Activated gamma-delta T cell (primary cell): ENCODE results near the gene LURAP1L.

ENCODE experiments used
- DNase-seq: peaks from one replicate; lab custom pipeline; 2025; lab: John Stamatoyannopoulos, UW

LURAP1L gene

GRCh38 chr9:12776513-12777055, 1.8 kb downstream of the LURAP1L start:
- DNase-seq = no peak

- DNase-seq = no peak
Observed at GRCh38 chr9:12777121-12778022, 2.6 kb downstream of the LURAP1L start.

- DNase-seq = no peak
Observed at GRCh38 chr9:12778389-12778788, 3.6 kb downstream of the LURAP1L start.

DNA sequence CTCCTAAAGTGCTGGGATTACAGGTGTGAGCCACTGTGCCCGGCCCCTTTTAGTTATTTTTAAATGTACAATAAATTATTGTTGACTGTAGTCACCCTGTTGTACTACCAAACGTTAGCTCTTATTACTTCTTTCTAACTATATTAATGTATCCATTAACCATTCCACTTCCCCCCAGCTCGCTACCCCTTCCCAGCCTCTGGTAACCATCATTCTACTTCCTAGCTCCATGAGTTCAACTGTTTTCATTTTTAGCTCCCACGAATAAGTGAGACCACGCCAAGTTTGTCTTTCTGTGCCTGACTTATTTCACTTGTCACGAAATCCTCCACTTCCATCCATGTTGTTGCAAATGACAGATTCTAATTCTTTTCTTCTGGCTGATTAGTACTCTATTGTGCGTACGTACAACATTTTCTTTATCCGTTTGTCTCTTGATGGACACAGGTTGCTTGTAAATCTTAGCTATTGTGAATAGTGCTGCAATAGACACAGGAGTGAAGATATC, 6.5 kb downstream of the LURAP1L start:
- no peak for DNase-seq

DNA sequence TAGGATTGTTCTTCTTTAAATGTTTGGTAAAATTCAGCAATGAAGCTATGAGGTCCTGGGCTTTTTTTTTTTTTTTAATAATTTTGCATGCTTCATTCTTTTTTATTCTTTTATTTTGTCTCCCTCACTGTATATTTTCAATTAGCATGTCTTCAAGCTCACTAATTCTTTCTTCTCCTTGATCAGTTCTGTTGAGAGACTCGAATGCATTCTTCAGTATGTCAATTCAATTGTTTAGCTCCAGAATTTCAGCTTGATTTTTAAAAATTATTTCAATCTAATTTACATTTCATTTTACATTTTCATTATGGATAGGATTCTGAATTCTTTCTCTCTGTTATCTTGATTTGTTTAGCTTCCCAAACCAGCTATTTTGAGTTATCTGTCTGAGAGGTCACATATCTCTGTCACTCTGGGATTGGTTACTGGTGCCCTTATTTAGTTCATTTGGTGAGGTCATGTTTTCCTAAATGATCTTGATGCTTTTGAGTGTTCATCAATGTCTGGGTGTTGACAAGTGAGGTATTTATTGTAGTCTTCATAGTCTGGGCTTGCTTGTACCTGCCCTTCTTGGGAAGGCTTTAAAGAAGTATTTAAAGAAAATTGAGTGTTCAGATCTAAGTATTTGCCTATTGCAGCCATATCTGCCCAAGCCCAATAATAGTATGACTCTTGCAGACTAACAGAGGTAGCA, 9.1 kb downstream of the LURAP1L start:
- DNase-seq = no peak

GRCh38 chr9:12784461-12785259, 9.8 kb downstream of the LURAP1L start:
- DNase-seq = no peak

- no peak for DNase-seq
Observed at GRCh38 chr9:12785260-12785770, 10.5 kb downstream of the LURAP1L start.

GRCh38 chr9:12785941-12786340, 11.1 kb downstream of the LURAP1L start:
- no peak for DNase-seq

GRCh38 chr9:12790001-12790400, 15.2 kb downstream of the LURAP1L start:
- no peak for DNase-seq

DNA sequence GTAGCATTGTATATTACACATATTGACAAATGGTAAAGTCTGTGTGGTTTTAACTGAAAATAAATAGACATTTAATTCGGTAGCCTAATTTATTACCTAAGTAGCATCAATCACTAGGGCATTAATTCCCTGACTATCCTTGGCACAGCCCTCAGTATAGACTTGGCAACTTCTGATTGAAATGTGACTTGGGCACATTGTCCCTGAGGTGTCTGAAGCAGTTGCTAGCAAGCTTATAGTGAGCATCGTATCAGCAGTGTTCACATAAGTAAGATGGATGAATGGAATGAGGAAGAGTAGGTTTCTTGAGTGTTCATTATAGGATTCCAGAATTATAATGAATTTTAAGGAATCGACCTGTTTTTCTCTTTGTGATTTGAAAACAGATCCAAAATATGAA, 16.1 kb downstream of the LURAP1L start:
- DNase-seq = no peak

DNA sequence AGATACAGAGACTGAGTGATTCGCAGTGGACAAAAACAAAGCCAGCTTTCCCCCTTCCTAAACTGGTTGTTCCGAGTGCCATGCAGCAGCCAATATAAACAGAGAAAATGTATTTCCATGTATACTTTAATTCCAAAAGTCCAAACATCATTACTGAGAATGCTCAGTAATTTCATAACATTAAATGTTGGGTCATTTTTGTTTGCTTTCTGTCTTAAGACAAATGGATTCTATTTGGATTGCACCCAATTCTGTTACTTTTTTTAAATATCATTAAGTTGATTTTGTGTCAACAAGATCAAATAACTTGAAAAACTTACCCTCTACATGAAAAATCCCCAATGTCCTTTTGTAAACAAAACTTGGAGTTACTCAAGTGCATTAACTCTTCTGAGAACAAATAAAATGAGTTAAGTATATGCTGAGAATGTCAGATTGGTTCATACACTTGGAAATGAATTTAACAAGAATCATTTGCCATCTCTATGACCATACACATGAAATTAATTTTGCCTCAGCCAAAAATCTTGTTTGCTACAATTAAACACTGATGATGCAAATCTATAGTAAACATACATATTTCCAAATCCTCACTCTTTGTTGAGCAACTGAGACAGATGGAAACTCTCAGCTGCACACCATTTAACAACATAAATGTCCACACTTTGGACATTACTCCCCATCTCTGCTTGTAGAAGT, 19.4 kb downstream of the LURAP1L start:
- DNase-seq = no peak

DNA sequence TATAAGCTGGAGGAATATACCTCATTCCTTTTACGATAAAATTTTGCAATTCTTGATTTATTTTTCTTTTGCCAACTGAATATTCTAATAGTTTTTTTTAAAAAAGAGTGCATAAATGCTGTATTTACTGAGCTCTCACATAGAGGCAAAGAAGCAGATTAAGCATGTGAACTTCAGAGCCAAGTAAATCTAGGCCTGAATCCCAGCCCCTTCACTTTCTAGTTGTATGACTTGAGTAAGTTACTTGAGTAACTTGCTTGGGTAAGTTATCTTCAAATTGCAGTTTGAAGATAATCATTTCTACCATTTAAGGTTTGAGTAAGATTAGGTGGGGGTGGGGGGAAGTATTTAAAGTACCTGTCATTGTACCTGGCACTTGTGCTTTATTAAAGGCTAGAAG, 21.8 kb downstream of the LURAP1L start:
- DNase-seq = no peak

DNA sequence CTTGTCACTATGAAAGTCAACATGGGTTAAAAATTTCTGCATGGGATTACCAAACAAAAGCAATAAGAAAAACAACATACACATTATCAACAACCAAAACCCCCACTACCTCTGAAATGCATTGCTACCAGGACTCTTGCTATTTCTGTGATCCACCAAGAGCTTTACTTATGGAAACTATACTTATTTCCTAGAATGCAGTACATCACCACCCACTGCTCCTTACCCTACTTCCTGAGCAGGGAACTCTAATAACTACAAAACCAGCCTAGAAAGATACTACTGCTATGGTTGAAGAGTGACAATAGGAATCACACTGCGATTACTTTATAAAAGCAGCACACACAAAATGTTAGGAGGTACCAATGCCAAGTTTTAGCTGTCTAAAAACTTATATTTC, 22.2 kb downstream of the LURAP1L start:
- no peak for DNase-seq

DNA sequence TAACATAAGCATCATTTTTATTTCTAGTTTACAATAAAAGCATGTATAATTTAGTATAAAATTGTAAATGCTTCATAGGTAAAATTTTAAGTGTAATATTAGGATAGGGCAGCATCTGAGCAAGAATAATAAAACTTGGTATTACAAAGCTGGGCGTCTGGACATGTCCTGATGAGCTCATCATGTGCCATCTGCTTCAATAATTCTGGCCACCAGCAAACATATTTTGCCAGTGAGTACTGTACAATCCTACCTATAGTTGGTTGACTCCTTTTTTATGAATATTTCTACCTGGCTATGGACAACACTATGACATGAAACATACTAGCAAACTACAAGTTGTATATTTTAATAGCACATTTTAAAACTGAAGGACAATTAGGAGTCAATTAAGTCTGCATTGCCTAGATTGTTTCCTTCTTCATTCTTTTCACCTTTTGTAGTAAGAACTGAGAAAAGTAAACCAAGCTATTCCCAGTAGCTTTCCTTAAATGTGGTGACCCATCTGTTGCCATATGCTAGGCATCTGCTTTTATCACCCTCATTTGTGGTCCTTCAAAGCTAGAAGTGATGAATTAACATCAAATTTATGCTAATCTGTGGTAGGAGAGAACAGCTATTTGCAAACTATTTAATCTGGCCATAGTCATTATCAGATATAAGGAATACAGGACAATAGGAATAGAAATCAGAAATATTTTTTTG, 23.4 kb downstream of the LURAP1L start:
- no peak for DNase-seq

GRCh38 chr9:12801187-12801586, 26.4 kb downstream of the LURAP1L start:
- no peak for DNase-seq

- DNase-seq = no peak
Observed at GRCh38 chr9:12801663-12802062, 26.8 kb downstream of the LURAP1L start.

GRCh38 chr9:12802093-12802492, 27.3 kb downstream of the LURAP1L start:
- no peak for DNase-seq

GRCh38 chr9:12808569-12808968, 33.7 kb downstream of the LURAP1L start:
- DNase-seq = no peak

GRCh38 chr9:12809720-12810119, 34.9 kb downstream of the LURAP1L start:
- no peak for DNase-seq

DNA sequence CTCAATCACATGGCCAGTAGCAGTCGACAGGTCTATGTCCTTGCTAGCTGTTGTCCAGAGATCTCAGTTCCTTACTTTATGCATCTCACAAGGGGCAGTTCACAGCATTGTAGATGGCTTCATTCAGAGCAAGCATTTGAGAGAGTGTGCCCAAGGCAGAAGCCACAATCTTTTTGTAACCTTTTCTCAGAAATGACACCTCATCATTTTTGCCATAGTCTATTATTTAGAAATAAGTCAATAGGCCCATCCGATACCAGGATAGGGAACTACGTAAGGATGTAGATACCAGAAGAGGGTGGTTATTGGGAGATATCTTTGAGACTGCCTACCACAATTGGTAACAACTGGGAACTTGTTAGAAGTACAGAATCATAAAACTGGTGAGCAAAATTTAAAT, 37.1 kb downstream of the LURAP1L start:
- no peak for DNase-seq
